ENCODE data around the gene SF1.
A peak's percentile ranks its signal among the peaks of the same experiment; 100 is the strongest.

SF1 gene

GRCh38 chr11:64762277-64762673 lies 16.1 kb downstream of the SF1 start:
- no peak for DNase-seq (ENCODE audit: low spot score)

- DNase-seq (ENCODE audit: low spot score): no peak
These were observed 17.5 kb downstream of the SF1 start for GRCh38 chr11:64760759-64761420.

- peak; percentile 89 for DNase-seq (ENCODE audit: low spot score)
These were observed 18.3 kb downstream of the SF1 start, which contains the start of gene PYGM for GRCh38 chr11:64759722-64760719. PYGM (minus strand) TSS chr11:64759974; CDS start chr11:64759898, 76 bp downstream.

GRCh38 chr11:64759131-64759721 lies 19.1 kb downstream of the SF1 start:
- DNase-seq (ENCODE audit: low spot score): no peak

- no peak for DNase-seq (ENCODE audit: low spot score)
These were observed 19.8 kb downstream of the SF1 start for GRCh38 chr11:64758330-64759079.

GRCh38 chr11:64757549-64758329 lies 20.6 kb downstream of the SF1 start:
- no peak for DNase-seq (ENCODE audit: low spot score)

GRCh38 chr11:64755681-64756361 lies 22.5 kb downstream of the SF1 start:
- DNase-seq (ENCODE audit: low spot score): no peak

GRCh38 chr11:64754919-64755662 lies 23.3 kb downstream of the SF1 start:
- no peak for DNase-seq (ENCODE audit: low spot score)

GRCh38 chr11:64754124-64754918 lies 24.0 kb downstream of the SF1 start:
- DNase-seq (ENCODE audit: low spot score): no peak

GRCh38 chr11:64753380-64754123 lies 24.8 kb downstream of the SF1 start:
- DNase-seq (ENCODE audit: low spot score): peak; percentile 58

- DNase-seq (ENCODE audit: low spot score): no peak
These were observed 25.3 kb downstream of the SF1 start for GRCh38 chr11:64753019-64753379.

- DNase-seq (ENCODE audit: low spot score): no peak
These were observed 26.0 kb downstream of the SF1 start for GRCh38 chr11:64752175-64752970.

GRCh38 chr11:64751580-64751979 lies 26.8 kb downstream of the SF1 start:
- no peak for DNase-seq (ENCODE audit: low spot score)

GRCh38 chr11:64751136-64751535 lies 27.2 kb downstream of the SF1 start:
- no peak for DNase-seq (ENCODE audit: low spot score)

GRCh38 chr11:64750361-64751054 lies 27.8 kb downstream of the SF1 start:
- DNase-seq (ENCODE audit: low spot score): no peak

- no peak for DNase-seq (ENCODE audit: low spot score)
These were observed 30.2 kb downstream of the SF1 start for GRCh38 chr11:64747961-64748665.

All from iPS-NIHi11 (cell line).